ENCODE data around the gene CFL1.
A peak's percentile ranks its signal among the peaks of the same experiment; 100 is the strongest.

CFL1 gene

DNA sequence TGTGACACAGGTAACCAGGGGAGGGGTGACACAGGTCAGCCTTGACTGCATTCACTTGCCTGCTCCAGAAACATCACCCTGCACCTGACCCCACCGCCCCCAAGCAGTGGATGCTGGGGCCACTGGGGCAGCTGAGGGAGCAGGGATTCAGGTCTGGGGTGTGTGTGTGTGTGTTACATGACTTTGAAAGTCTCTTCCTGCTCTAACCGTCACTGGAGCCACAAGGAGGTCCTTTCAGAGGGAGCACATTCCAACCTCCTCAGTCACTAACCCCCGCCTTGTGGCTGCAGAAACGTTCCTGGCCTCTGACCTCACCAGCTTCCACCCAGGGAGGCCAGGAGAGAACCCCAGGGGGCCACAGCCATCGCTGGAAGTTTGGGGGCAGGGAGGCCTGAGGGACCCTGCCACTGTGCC lies 45.1 kb upstream of the CFL1 start:
- Histone ChIP-seq H3K9me2 (replicated peaks; ENCODE audit: control insufficient read depth, low read length) (no peaks in the 10 kb centered on the region), H3K9me3 (ENCODE audit: control insufficient read depth, insufficient read depth, low read length) (no peaks in the 10 kb centered on the region), H3K27ac (ENCODE audit: low read depth, low read length) (no peak overlapping the region), H3F3A (ENCODE audit: control insufficient read depth, insufficient read depth) (no peaks in the 10 kb centered on the region; the same call in 1 of the 2 replicates), H3K36me3 (ENCODE audit: control insufficient read depth, low read length) (no peaks in the 10 kb centered on the region), H4K20me1 (ENCODE audit: control insufficient read depth, insufficient read depth, low read depth, low read length) (no peaks in the 10 kb centered on the region), H3K79me2 (ENCODE audit: control insufficient read depth, low read length) (no peaks in the 10 kb centered on the region), H3K4me3 (ENCODE audit: low read length) (no peak overlapping the region), H3K4me1 (ENCODE audit: control insufficient read depth, low read length) (peaks cover 18% of the 10 kb centered on the region), H3K27me3 (ENCODE audit: control insufficient read depth, low read length) (peaks cover 45% of the 10 kb centered on the region), H3K4me2 (ENCODE audit: low read length) (no peak overlapping the region)
- TF ChIP-seq EZH2phosphoT487 (IDR thresholded peaks at IDR 0.05; ENCODE audit: borderline replicate concordance, low read length): no peak

GRCh38 chr11:65900899-65901180 lies 42.9 kb upstream of the CFL1 start:
- H3K4me3 ChIP-seq (ENCODE audit: low read length): no peak overlapping the region
- H3K27me3 ChIP-seq (ENCODE audit: control insufficient read depth, low read length): peaks cover 41% of the 10 kb centered on the region
- H3K9me2 ChIP-seq (replicated peaks; ENCODE audit: control insufficient read depth, low read length): no peaks in the 10 kb centered on the region
- H3K27ac ChIP-seq (ENCODE audit: low read depth, low read length): no peak overlapping the region
- peaks cover 3% of the 10 kb centered on the region; the same call in 1 of the 2 replicates for H3F3A ChIP-seq (ENCODE audit: control insufficient read depth, insufficient read depth)
- no peaks in the 10 kb centered on the region for H3K36me3 ChIP-seq (ENCODE audit: control insufficient read depth, low read length)
- TF ChIP-seq CTCF (IDR thresholded peaks at IDR 0.05; ENCODE audit: low read depth, low read length, poor library complexity, severe bottlenecking) (no peak), EZH2phosphoT487 (IDR thresholded peaks at IDR 0.05; ENCODE audit: borderline replicate concordance, low read length) (no peak)
- H3K9me3 ChIP-seq (ENCODE audit: control insufficient read depth, insufficient read depth, low read length): no peaks in the 10 kb centered on the region
- H3K79me2 ChIP-seq (ENCODE audit: control insufficient read depth, low read length): no peaks in the 10 kb centered on the region
- peaks cover 18% of the 10 kb centered on the region for H3K4me1 ChIP-seq (ENCODE audit: control insufficient read depth, low read length)
- H4K20me1 ChIP-seq (ENCODE audit: control insufficient read depth, insufficient read depth, low read depth, low read length): no peaks in the 10 kb centered on the region
- peak overlapping the region; percentile 76 for H3K4me2 ChIP-seq (ENCODE audit: low read length)

- peaks cover 41% of the 10 kb centered on the region for H3K27me3 ChIP-seq (ENCODE audit: control insufficient read depth, low read length)
- H3K9me2 ChIP-seq (replicated peaks; ENCODE audit: control insufficient read depth, low read length): no peaks in the 10 kb centered on the region
- peaks cover 18% of the 10 kb centered on the region for H3K4me1 ChIP-seq (ENCODE audit: control insufficient read depth, low read length)
- H3K4me3 ChIP-seq (ENCODE audit: low read length): peak within 1 kb of the TSS; percentile 69
- no peaks in the 10 kb centered on the region for H3K9me3 ChIP-seq (ENCODE audit: control insufficient read depth, insufficient read depth, low read length)
- no peaks in the 10 kb centered on the region for H3K79me2 ChIP-seq (ENCODE audit: control insufficient read depth, low read length)
- H3K4me2 ChIP-seq (ENCODE audit: low read length): peak within 1 kb of the TSS; percentile 76
- H3K36me3 ChIP-seq (ENCODE audit: control insufficient read depth, low read length): no peaks in the 10 kb centered on the region
- no peak within 1 kb of the TSS for H3K27ac ChIP-seq (ENCODE audit: low read depth, low read length)
- no peaks in the 10 kb centered on the region for H4K20me1 ChIP-seq (ENCODE audit: control insufficient read depth, insufficient read depth, low read depth, low read length)
- TF ChIP-seq CTCF (IDR thresholded peaks at IDR 0.05; ENCODE audit: low read depth, low read length, poor library complexity, severe bottlenecking) (no peak), EZH2phosphoT487 (IDR thresholded peaks at IDR 0.05; ENCODE audit: borderline replicate concordance, low read length) (no peak)
- H3F3A ChIP-seq (ENCODE audit: control insufficient read depth, insufficient read depth): peaks cover 5% of the 10 kb centered on the region; the same call in 1 of the 2 replicates
Observed at GRCh38 chr11:65900125-65900898, 42.3 kb upstream of the CFL1 start, which contains the start of gene FOSL1. Gene FOSL1, minus strand, starts transcription at chr11:65900388. Its CDS starts 49 bp downstream, at chr11:65900339.
